GM10266 (cell line): ENCODE measurements around the gene IGLON5.

Source experiments
- DNase-seq: peaks from one replicate; pipeline ENCODE4 v3.0.0; 2012; ENCODE audit errors: extremely low spot score
- TF ChIP-seq, protein P1 (sequence below): IDR thresholded peaks from 2 replicates; pipeline ENCODE4 v1.5.1; 2012; ENCODE audit warnings: mild to moderate bottlenecking, low read depth; ENCODE audit not compliant: control insufficient read depth, insufficient read depth; ENCODE audit errors: missing control alignments

Gene IGLON5

DNA sequence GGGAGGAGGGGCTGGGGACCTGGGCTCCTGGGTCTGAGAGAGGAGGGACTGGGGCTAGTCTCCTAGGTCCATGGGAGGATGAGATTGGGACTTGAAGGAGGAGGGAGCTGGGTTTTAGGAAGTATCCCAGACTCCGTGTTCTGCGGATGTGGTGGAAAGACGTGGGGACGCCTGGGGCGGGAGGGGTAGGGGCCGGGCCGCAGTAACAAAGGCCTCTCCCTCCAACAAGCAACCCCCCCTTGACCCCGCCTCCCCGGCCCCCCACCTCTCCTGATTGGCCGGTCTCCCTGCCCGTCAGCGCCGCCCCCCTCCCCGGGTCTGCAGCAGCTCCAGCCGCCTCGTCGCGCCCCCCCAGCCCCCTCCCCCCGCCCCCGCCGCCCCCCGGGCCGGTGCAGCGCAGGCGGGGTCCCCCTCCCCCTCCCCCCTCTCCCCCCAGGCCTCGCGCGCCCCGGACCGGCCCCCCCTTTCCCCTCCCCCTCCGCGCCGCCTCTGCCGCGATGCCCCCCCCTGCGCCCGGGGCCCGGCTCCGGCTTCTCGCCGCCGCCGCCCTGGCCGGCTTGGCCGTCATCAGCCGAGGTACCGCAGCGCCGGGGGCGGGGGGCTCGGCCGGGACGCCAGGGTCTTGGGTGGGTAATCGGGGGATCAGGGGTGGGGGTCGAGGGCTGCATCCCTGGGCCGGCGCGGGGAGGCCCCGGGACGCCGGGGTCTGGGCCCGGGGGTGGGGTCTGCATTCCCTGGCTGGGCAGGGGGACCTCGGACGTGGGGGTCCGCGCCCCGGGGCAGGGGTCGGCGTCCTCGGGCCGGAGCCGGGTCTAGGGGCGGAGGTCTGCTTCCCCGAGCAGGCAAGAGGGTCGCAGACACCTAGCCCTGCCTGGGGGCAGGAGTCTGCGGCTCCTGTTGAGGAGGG lies at the start of gene IGLON5:
Gene IGLON5 (plus strand): TSS at position 294 of the 907 bp plus-strand sequence. CDS start 204 bp downstream, at position 498.
- TF ChIP-seq, protein P1, sequence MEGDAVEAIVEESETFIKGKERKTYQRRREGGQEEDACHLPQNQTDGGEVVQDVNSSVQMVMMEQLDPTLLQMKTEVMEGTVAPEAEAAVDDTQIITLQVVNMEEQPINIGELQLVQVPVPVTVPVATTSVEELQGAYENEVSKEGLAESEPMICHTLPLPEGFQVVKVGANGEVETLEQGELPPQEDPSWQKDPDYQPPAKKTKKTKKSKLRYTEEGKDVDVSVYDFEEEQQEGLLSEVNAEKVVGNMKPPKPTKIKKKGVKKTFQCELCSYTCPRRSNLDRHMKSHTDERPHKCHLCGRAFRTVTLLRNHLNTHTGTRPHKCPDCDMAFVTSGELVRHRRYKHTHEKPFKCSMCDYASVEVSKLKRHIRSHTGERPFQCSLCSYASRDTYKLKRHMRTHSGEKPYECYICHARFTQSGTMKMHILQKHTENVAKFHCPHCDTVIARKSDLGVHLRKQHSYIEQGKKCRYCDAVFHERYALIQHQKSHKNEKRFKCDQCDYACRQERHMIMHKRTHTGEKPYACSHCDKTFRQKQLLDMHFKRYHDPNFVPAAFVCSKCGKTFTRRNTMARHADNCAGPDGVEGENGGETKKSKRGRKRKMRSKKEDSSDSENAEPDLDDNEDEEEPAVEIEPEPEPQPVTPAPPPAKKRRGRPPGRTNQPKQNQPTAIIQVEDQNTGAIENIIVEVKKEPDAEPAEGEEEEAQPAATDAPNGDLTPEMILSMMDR: no peak
- no peak for DNase-seq

DNA sequence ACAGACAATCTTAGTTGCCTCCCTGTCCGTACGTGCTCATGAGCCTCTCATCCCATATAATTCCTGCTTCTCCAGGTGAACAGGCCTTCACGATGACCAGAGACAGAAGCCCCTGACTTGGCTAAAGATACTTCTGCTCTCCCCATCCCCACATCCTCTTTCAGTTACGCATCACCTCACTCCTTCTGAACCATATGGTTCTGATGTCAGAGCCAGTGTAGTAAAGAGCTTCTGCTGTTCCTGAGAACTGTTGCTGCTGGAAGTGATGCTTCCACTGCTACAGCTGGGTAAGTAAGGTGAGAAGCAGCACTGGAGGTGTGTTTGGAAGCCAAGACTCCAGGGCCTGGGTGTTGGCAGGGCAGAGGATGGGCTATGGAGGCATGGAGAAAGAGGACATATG lies 47.6 kb upstream of the IGLON5 start:
- DNase-seq: no peak
- TF ChIP-seq, protein P1: no peak

DNA sequence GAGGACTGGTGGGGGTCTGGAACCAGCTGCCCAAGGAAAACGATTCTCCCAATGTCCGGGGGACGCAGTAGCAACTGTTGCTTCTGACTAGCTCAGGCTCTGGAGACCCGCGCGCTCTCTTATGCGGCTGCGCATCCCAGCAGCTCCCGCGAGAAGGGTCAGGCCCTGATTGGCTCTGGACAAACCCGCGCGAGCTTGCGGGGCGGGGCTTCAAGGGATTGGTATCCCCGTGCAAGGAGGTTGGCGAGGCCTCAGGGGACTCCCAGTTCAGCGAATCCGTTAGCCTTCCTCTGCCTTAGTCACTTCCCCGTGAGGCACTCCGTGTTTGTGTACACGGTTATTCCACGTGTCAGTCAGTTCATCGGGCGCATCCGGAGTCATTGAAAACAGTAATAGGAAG lies 40.4 kb upstream of the IGLON5 start:
- TF ChIP-seq, protein P1: no peak

DNA sequence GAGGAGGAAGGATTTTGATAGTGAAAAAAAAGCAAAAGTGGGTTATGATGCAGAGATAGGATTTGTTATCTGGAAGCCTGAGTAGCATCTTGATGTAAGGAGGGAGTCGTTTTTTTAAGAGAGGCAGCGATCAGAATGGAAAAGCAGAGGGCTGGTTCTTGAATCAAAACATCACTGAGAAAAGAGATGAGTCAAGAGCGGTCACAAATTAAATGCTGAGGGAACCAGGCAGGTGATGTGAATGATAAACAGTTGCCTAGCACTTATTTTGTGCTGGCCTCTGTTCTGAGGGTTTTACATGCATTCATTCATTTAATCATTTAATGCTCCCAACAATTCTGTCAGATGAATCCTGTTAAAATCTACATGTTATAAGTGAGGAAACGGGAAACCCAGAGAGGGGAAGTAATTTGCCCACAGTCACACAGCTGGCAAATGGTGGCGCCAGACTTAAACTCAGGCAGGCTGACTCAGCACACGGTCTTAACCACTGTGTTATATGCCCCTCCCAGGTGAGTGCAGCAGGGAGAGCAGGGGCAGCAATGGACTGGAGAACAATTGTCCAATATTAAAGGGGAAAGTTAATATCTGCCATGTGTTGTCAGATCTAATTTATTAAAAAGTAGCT lies 39.1 kb upstream of the IGLON5 start:
- TF ChIP-seq, protein P1: no peak
- DNase-seq: no peak

More for the DNA sequence above, 40.4 kb upstream of the IGLON5 start:
- DNase-seq: no peak

DNA sequence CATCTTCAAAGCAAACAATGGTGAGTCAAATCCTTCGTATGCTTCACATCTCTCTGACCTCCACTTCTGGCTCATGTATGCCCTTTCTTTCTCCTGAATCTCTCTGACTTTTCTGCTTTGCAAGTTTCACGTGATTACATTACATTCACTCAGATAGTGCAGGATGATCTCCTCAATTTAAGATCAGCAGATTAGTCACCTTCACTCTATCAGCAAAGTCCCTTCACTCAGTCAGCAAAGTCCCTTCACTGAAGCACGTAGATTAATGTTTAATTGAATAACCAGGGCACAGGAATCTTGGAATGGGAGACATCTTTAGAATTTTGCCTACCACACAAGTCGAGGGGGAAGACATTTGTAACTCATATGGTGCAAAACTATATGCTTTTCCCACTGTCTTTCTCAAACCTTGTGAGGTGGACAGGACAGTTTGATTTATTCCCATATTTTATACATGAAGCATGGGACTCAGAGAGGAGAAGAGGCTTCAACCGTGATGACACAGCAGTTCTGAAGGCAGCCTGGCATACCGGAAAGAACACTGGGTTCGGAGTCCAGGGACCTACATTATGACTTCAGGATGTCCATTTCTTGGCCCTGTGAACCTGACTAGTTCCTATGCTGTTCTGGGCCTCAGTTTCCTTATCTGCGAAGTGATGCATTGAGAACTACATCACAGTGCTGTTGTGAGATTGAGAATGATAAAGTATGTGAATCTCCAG lies 37.2 kb upstream of the IGLON5 start:
- TF ChIP-seq, protein P1: no peak
- DNase-seq: no peak

DNA sequence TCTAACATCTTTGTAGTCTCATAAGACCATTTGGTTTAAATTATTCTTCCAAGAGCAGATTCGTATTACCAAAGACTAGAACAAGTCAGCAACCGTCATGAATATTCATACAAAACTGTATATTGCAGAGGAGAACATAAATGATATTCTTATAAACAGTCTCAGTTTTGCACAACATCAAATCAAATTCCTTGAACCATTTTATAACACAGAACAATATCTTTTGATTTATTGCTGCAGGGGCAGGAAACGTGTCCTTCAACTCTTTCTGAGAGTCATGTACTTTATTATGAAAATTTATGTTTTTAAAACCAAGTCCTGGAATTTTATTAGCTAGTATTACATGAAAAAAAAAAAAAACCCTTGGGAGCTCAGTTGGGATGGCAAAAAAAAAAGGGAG lies 34.3 kb upstream of the IGLON5 start:
- DNase-seq: no peak
- TF ChIP-seq, protein P1: no peak
